ENCODE data around the gene SLC25A29.
"Not testable (repeated sequence)": the region's sequence is repeated elsewhere in the genome, so short reads cannot be mapped to it uniquely, and the experiment has no call there.

SLC25A29 gene, protein sequence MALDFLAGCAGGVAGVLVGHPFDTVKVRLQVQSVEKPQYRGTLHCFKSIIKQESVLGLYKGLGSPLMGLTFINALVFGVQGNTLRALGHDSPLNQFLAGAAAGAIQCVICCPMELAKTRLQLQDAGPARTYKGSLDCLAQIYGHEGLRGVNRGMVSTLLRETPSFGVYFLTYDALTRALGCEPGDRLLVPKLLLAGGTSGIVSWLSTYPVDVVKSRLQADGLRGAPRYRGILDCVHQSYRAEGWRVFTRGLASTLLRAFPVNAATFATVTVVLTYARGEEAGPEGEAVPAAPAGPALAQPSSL

DNA sequence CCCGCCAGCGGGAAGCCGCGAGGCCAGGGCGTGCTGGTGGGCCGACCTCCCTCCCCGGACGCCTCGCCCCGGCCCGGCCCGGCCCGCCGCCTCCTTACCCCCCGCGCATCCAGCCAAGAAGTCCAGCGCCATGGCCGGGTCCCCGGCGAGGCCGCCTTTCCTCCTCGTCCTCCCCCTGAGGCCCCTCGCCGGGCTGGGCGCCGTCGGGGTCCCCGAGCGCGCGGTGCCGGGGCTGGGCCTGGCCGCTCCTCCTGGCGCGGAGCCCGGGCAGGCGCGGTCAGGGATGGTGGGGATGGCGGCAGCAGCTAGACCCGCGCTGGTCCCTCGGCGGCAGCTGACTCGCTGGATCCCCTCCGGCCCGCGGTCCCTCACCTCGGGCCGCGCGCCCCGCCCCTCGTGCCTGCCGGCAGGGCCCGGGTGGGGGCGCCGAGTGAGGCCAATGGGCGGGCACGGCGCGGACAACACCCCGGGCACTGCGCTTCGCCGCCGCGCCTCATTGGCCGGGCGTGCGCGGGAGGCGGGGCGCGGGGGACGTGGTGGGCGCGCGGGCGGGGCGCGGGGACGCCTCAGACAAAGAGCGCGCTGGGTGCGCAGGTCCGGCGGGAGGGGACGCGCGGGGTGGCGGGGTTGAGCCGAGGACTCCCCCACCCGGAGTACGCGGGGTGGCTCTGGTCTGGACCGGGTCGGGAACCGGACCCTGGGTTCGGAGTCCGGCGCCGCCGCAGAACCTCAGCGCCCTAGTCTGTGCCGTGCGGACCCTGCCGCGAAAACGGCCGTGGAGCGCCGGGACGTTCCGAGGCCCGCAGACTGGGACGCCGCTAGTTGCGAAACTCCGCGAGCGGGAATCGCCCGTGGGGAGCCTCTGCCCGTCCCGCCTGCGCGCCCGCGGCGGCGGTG is at the start of gene SLC25A29:
SLC25A29 (minus strand) TSS at position 344 of the 897 bp plus-strand sequence; CDS start at position 132, 212 bp downstream.
- DNase-seq, result peak; percentile 90

DNA sequence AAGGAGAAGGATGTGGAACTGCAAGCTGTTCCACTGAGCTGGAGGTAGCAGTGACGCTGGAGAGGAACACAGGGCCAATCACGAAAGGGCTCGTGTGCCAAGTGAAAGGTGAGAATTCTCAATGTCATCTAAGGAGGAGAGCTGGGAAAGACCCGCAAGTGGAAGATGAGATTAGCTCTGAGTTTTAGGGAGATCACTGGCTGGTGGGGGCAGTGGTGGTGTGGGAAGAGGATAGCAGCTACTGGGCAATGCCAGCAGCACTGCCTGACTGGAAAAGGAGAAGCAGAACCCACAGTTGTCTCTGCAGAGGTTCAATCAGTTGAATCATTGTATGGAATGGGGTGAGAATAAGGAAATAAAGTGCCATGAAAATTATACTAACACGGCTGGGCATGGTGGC is 44.7 kb upstream of the SLC25A29 start:
- DNase-seq, result no peak

DNA sequence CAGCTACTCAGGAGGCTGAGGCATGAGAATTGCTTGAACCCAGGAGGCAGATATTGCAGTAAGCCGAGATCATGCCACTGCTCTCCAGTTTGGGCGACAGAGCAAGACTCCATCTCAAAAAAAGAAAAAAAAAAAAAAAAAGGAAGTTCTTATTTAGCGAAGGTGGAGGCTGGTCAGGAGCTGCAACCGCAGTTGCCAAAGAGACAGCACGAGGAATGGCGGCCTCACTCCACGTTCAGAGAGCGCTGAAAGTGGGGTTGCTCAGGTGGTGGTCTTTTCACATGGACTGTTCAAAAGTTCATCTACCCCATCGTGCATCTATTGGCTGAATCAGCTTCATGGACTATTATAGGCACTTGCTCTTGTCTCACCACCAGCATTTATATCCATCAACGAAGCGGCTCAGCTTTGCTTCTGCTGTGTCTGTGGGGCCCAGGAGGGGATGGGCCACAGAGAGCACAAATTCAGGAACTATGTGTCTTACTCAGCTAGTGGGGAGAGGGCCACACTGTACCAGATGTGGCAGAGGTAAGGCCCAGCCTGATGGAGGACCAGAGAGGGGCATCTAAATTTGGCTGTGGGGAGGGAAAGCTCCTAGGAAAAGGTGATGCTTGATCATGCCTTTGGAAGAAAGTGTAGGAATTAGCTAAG is 44.2 kb upstream of the SLC25A29 start:
- DNase-seq, result no peak

DNA sequence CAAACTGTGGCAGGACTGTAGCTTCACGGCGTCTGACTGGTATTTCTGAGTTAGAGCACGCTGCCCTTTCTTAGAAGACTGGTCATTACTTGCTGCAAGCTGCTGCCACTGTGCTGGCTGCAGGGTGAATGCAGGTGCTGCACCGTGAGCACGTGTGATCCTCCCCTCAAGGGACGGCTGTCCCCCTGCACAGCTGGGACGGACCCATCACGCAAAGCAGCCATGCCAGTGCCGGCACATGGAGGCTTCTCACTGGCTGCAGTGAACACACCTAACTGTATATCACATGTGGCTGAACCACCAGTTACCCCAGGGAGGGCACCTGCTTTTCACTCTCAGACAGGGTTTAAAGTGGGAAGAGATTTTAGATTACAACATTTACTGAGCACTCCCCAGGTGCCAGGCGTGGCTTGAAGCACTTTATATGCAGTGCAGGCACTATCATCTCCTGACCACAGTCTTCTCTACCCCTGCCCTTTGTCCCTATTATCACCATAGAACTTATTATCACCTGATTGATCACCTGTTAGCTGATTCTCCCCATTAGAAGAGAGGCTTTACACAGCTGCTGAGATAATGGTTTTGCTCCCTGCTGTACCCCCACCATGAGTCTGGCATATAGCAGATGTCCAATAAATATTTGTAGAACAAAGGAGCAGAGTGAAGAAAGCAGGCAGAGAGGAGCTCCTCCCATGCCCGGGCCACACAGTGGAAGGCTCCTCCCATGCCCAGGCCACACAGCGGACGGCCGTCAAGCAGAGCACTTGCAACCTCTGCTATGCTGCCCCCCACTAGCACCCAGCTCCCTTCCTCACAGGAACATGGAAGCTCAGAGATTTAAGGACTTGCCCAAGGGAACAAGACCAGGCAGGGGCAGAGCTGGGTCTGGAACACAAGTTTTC is 42.8 kb upstream of the SLC25A29 start:
- DNase-seq, result peak; percentile 39

GRCh38 chr14:100348253-100348729 is 42.0 kb upstream of the SLC25A29 start:
- DNase-seq, result no peak

- no peak for DNase-seq
These were observed 40.3 kb upstream of the SLC25A29 start for GRCh38 chr14:100346306-100347091.

GRCh38 chr14:100345711-100346110 is 39.5 kb upstream of the SLC25A29 start:
- DNase-seq, result peak; percentile 53

DNA sequence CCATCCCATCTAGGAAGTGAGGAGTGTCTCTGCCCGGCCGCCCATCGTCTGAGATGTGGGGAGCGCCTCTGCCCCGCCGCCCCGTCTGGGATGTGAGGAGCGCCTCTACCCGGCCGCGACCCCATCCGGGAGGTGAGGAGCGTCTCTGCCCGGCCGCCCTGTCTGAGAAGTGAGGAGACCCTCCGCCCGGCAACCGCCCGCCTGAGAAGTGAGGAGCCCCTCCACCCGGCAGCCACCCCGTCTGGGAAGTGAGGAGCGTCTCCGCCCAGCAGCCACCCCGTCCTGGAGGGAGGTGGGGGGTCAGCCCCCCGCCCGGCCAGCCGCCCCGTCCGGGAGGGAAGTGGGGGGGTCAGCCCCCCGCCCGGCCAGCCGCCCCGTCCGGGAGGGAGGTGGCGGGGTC is 38.4 kb upstream of the SLC25A29 start:
- not testable (repeated sequence) for DNase-seq

GRCh38 chr14:100342826-100343225 is 36.6 kb upstream of the SLC25A29 start:
- not testable (repeated sequence) for DNase-seq

DNA sequence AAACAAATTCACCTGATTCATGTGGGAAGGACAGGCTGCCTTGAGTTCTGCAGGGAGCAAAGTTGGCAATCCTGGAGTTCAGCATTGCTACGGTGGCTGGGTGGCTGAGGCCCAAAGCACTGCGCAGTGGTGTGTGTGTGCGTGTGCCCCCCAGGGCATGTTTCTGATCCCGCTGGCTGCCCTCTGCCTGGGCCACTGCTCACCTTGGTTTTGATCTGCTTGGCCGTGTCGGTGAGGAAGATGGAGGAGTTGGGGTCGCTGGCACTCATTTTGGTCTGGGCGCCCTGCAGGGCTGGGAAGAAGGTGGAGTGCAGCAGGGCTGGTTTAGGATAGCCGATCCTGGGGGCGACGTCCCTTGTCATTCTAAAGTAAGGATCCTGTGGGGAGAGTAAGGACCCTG is 36.0 kb upstream of the SLC25A29 start:
- no peak for DNase-seq

- no peak for DNase-seq
These were observed 35.2 kb upstream of the SLC25A29 start for GRCh38 chr14:100341301-100342031.

DNA sequence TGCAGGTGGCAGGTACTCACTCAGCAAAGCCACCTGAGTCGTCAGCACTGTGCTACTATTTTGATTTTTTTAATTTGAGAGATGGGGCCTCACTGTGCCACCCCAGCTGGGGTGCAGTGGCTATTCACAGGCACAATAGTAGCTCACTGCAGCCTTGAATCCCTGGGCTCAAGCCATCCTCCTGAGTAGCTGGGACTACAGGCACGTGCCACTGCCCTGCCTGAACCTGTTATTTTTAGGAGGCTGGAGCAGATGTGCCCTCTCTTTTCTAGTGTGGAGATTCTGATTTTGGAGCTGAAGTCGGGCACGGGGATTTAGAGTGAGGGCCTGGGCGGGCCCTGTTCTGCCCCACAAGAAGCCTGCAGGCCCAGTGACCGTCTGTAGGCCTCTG is 34.2 kb upstream of the SLC25A29 start:
- no peak for DNase-seq

- no peak for DNase-seq
These were observed 33.6 kb upstream of the SLC25A29 start for GRCh38 chr14:100339766-100340422.

GRCh38 chr14:100336618-100337530 is 30.6 kb upstream of the SLC25A29 start:
- DNase-seq, result no peak

DNA sequence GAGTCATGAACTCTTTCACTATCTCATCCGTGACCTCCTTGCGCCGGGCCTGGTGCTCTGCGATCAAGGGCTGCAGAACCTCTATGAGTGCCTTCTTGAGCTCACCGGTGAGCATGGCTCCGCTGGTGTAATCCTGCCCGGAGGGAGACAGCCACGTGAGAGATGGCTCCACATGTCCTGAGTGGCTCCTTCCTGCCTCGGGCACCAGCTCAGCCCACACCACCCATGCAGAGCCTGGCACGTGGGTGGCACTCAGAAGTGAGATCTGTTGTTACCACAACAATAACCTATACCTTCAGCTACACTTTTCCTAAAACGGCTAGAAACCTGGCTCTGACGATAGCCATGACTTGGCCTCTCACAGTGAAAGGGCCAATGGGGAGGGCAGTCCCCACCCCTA is 28.7 kb upstream of the SLC25A29 start:
- DNase-seq, result no peak

- DNase-seq, result no peak
These were observed 27.6 kb upstream of the SLC25A29 start for GRCh38 chr14:100333827-100334226.

- DNase-seq, result no peak
These were observed 27.1 kb upstream of the SLC25A29 start for GRCh38 chr14:100333311-100333710.

DNA sequence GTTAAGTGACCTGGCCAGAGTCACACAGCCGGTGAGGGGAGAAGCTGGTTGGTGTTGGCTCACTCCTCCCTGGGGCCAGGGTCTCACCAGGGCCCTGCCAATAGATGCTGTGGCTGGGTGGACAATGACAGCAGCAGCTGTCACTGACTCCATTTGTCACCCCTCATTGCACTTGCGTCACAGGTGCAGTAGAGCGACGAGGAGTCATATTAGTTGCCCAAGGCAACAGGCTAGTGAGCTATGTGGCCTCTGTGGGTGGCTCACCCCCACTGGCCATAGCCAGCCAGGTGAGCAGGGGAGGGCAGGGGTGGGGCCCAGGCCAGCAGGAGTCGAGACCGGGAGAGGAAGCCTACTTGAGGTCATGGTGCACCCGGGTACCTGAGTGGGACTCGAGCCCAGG is 26.6 kb upstream of the SLC25A29 start:
- no peak for DNase-seq

GRCh38 chr14:100332071-100332639 is 25.9 kb upstream of the SLC25A29 start:
- no peak for DNase-seq

Measured in NCI-H82 (cell line).